Measurements from ENCODE around the gene AGBL1.

DNA sequence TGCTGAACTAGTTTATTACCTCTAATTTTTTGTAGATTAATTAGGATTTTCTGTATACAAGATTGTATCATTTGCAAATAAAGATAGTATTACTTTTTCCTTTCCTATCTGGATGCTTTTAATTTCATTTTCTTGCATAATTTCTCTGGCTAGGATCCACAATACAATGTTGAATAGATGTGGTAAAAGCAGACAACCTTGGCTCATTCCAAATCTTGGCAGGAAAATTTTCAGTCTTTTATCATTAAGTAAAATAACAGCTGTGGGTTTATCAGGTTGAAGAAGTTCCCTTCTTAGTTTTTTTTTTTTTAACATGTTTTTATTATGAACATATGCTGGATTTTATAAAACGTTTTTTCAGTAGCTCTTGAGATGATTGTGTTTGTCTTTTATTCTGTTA lies 422.6 kb downstream of the AGBL1 start:
- TF ChIP-seq, protein P1, sequence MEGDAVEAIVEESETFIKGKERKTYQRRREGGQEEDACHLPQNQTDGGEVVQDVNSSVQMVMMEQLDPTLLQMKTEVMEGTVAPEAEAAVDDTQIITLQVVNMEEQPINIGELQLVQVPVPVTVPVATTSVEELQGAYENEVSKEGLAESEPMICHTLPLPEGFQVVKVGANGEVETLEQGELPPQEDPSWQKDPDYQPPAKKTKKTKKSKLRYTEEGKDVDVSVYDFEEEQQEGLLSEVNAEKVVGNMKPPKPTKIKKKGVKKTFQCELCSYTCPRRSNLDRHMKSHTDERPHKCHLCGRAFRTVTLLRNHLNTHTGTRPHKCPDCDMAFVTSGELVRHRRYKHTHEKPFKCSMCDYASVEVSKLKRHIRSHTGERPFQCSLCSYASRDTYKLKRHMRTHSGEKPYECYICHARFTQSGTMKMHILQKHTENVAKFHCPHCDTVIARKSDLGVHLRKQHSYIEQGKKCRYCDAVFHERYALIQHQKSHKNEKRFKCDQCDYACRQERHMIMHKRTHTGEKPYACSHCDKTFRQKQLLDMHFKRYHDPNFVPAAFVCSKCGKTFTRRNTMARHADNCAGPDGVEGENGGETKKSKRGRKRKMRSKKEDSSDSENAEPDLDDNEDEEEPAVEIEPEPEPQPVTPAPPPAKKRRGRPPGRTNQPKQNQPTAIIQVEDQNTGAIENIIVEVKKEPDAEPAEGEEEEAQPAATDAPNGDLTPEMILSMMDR (conservative IDR thresholded peaks at IDR 0.05 in 1 of 2, IDR thresholded peaks at IDR 0.05 in 1 of 2; ENCODE audit: extremely low read depth in 1 of 2, insufficient read depth in 1 of 2, low read depth in 1 of 2, low read length in 2 of 2), result no peak
- TF ChIP-seq EZH2 (IDR thresholded peaks at IDR 0.05; ENCODE audit: borderline replicate concordance, low read length), result no peak
